Naive thymus-derived CD4-positive, alpha-beta T cell (primary cell): ENCODE data around the gene SPDYA. TPM values are rescaled to one million over a fixed set of nuclear protein-coding genes. Genes with fewer than 3 reads are reported as not detected.

Experiments used
- ATAC-seq: fragments of 150-1000 bp; cut with Tn5 transposase; 2 replicates; pipeline ENCODE4 v1.10.0; 2021; ENCODE audit warnings: mild to moderate bottlenecking, moderate library complexity
- CTCF ChIA-PET: fragments of 350-600 bp; sonication (Branson Sonifier 250); formaldehyde crosslinking; loops from one replicate; lab custom pipeline; 2021; ENCODE audit warnings: antibody characterized with exemption; lab: Charles Lee
- POLR2A ChIA-PET: fragments of 350-600 bp; sonication (Branson Sonifier 250); formaldehyde crosslinking; loops from one replicate; lab custom pipeline; 2021; ENCODE audit warnings: antibody characterized with exemption, inconsistent platforms; lab: Charles Lee
- DNase-seq, 9 donors: peaks; one replicate each; pipeline versions ENCODE4 v3.0.0 to v3.0.0-alpha.2; 2020 to 2022; ENCODE audit warnings: mixed read lengths in 1 of 9
- H3K27ac ChIP-seq: one replicate; pipeline ENCODE4 v1.7.0; 2013; ENCODE audit warnings: mild to moderate bottlenecking, low read depth, low read length, moderate library complexity
- H3K27me3 ChIP-seq, 2 donors: one replicate each; pipeline ENCODE4 v1.7.0; 2013; ENCODE audit warnings: low read length in 2 of 2, mild to moderate bottlenecking in 2 of 2, moderate library complexity in 2 of 2; ENCODE audit not compliant: control insufficient read depth in 2 of 2, insufficient read depth in 2 of 2
- H3K36me3 ChIP-seq, 3 experiments: 1 replicate in 2 of 3; 2 replicates in 1 of 3; pipeline ENCODE4 v1.7.0; 2013; ENCODE audit warnings: low read length in 3 of 3, mild to moderate bottlenecking in 3 of 3, moderate library complexity in 1 of 3; ENCODE audit not compliant: insufficient read depth in 3 of 3, control insufficient read depth in 2 of 3
- H3K4me1 ChIP-seq, 2 donors: one replicate each; pipeline ENCODE4 v1.7.0; 2013; ENCODE audit warnings: low read length in 2 of 2, mild to moderate bottlenecking in 2 of 2, moderate library complexity in 1 of 2; ENCODE audit not compliant: control insufficient read depth in 2 of 2, insufficient read depth in 2 of 2
- H3K4me3 ChIP-seq: 2 replicates; pipeline ENCODE4 v1.7.0; 2013; ENCODE audit warnings: mild to moderate bottlenecking, low read length
- H3K9me3 ChIP-seq, 3 experiments: 1 replicate in 2 of 3; 2 replicates in 1 of 3; pipeline ENCODE4 v1.7.0; 2013; ENCODE audit warnings: low read length in 3 of 3; ENCODE audit not compliant: control insufficient read depth in 2 of 3
- H3K27ac Mint-ChIP-seq, 9 donors: one replicate each; pipeline ENCODE4 v1.8.0; 2020 to 2022; ENCODE audit warnings: mixed read lengths in 9 of 9, mild to moderate bottlenecking in 8 of 9, moderate library complexity in 5 of 9, inconsistent platforms in 2 of 9
- H3K27me3 Mint-ChIP-seq, 5 donors: one replicate each; pipeline ENCODE4 v1.8.0; 2021 to 2022; ENCODE audit warnings: mixed read lengths in 5 of 5, mild to moderate bottlenecking in 1 of 5
- H3K36me3 Mint-ChIP-seq, 5 donors: one replicate each; pipeline ENCODE4 v1.8.0; 2020 to 2022; ENCODE audit warnings: mixed read lengths in 5 of 5, mild to moderate bottlenecking in 3 of 5, inconsistent platforms in 1 of 5
- H3K4me1 Mint-ChIP-seq, 7 donors: one replicate each; pipeline ENCODE4 v1.8.0; 2020 to 2022; ENCODE audit warnings: mixed read lengths in 7 of 7, mild to moderate bottlenecking in 3 of 7, inconsistent platforms in 1 of 7
- H3K4me3 Mint-ChIP-seq, 10 donors: one replicate each; pipeline ENCODE4 v1.8.0; 2020 to 2022; ENCODE audit warnings: mild to moderate bottlenecking in 10 of 10, mixed read lengths in 10 of 10, moderate library complexity in 6 of 10, inconsistent platforms in 2 of 10
- H3K9me3 Mint-ChIP-seq, 11 donors: one replicate each; pipeline ENCODE4 v1.8.0; 2020 to 2022; ENCODE audit warnings: mixed read lengths in 11 of 11, mild to moderate bottlenecking in 4 of 11, inconsistent platforms in 1 of 11, moderate library complexity in 1 of 11
- intact Hi-C, 2 donors: fragments of 100-400 bp; cut with micrococcal nuclease; formaldehyde crosslinking; loops; one replicate each; pipeline ENCODE4 v1.15.1; 2023
- polyA plus RNA-seq, 2 donors: library from polyadenylated mRNA; unstranded; fragments of 300-500 nt; fragmentation: Illumina TruSeq; gene quantifications; one replicate each; pipeline ENCODE4 v1.2.3, GENCODE V29; 2021
- total RNA-seq, 6 experiments: library from RNA in 5 of 6; stranded (reverse) in 5 of 6; gene quantifications; 1 replicate in 5 of 6; 2 replicates in 1 of 6; pipeline ENCODE4 v1.2.3 and lab custom pipeline; 2021 to 2026

The SPDYA gene
- total and polyA plus RNA-seq, 7 experiments from 2014 or later = 1.3 to 9.8 (median 4.6) TPM; not detected in 2

- H3K27ac Mint-ChIP-seq = no peak overlapping the region
- no peaks in the 10 kb centered on the region for H3K9me3 Mint-ChIP-seq
- peaks cover 0 to 4% (median 0%) of the 10 kb centered on the region in 5 donors for H3K27me3 Mint-ChIP-seq
- H3K4me1 Mint-ChIP-seq = peaks cover 0 to 5% (median 0%) of the 10 kb centered on the region in 7 donors
- no peaks in the 10 kb centered on the region for H3K9me3 ChIP-seq
- no peak overlapping the region for H3K4me3 ChIP-seq
- peaks cover 0 to 4% (median 0%) of the 10 kb centered on the region in 5 donors for H3K36me3 Mint-ChIP-seq
- ChIA-PET POLR2A (no interaction called here), CTCF (no interaction called here)
- intact Hi-C loops = loop anchor here in 1 of 2 donors (10.0 kb wide), 1 partner anchor 66 kb away; the partner anchor contains the start of gene WDR43
- H3K27me3 ChIP-seq = no peaks in the 10 kb centered on the region
- H3K27ac ChIP-seq = no peak overlapping the region
- H3K4me3 Mint-ChIP-seq = no peak overlapping the region
- H3K36me3 ChIP-seq = no peaks in the 10 kb centered on the region
- DNase-seq = no peak
- H3K4me1 ChIP-seq = no peaks in the 10 kb centered on the region
- no peak for ATAC-seq
Observed at GRCh38 chr2:28828382-28828781, 17.7 kb downstream of the SPDYA start.

DNA sequence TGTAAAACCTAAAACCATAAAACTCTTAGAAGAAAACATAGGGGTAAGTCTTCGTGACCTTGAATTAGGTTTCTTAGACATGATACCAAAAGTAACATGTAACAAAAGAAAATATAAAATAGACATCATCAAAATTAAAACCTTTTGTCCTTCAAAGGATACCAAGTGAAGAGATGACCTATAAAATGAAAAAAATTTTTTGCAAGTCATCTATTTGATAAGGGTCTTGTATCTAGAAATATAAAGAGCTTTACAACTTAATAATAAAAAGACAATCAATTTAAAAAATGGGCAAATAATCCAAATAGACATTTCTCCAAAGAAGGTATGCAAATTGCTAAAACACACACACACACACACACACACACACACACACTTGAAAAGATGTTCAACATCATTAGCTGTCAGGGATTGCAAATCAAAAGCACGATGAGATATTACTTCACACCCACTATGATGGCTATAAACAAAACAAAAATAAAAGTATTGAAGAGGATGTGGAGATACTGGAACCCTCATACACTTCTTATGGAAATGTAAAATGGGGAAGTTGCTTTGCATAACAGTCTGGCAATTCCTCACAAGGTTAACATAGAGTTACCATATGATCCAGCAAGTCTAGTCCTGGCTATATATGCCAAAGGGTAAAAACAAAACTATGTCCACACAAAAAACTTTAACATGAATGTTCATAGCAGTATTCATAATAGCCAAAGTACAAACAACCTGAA is 23.3 kb downstream of the SPDYA start:
- DNase-seq = no peak
- Histone ChIP-seq H3K27me3 (no peaks in the 10 kb centered on the region), H3K27ac (no peak overlapping the region), H3K4me1 (no peaks in the 10 kb centered on the region), H3K36me3 (no peaks in the 10 kb centered on the region), H3K9me3 (no peaks in the 10 kb centered on the region), H3K4me3 (no peak overlapping the region)
- Mint-ChIP-seq H3K4me3 (no peak overlapping the region), H3K4me1 (no peaks in the 10 kb centered on the region), H3K36me3 (no peaks in the 10 kb centered on the region), H3K9me3 (no peaks in the 10 kb centered on the region), H3K27me3 (peaks cover 0 to 5% (median 0%) of the 10 kb centered on the region in 5 donors), H3K27ac (no peak overlapping the region)
- POLR2A ChIA-PET = no interaction called here
- ATAC-seq = no peak
- CTCF ChIA-PET = no interaction called here
- intact Hi-C loops = no loop called here

DNA sequence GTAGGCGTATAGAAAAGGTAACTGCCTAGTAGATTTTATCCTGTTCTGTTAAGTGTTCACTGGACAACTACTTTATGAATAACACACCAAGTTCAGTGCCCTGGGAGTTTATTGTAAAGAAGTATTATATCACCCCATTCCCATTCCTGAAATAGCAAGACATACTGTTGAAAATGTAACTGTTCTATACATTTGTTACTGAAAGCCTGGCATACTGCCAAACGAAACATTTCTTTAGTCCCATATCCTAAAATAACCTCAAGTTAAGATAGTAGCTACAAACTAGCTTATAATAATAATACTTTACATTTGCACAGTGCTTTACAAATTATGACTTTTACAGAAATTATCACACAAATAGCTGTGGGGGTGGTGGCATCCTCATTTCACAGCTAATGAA is 25.1 kb downstream of the SPDYA start:
- Mint-ChIP-seq H3K36me3 (no peaks in the 10 kb centered on the region), H3K4me3 (no peak overlapping the region), H3K27me3 (peaks cover 0 to 5% (median 0%) of the 10 kb centered on the region in 5 donors), H3K27ac (no peak overlapping the region), H3K9me3 (no peaks in the 10 kb centered on the region), H3K4me1 (no peaks in the 10 kb centered on the region)
- H3K4me1 ChIP-seq = no peaks in the 10 kb centered on the region
- DNase-seq = no peak
- ChIA-PET POLR2A (interaction anchor here (0.5 to 0.7 kb wide), 2 partner anchors 8 to 19 kb away, joined by 3 read pairs; no protein-coding TSS in a partner anchor), CTCF (no interaction called here)
- intact Hi-C loops = loop anchor here in 1 of 2 donors (5.0 kb wide), 1 partner anchor 1237 kb away; no protein-coding TSS in a partner anchor
- ATAC-seq = no peak
- H3K27ac ChIP-seq = no peak overlapping the region
- no peaks in the 10 kb centered on the region for H3K27me3 ChIP-seq
- H3K4me3 ChIP-seq = no peak overlapping the region
- H3K9me3 ChIP-seq = no peaks in the 10 kb centered on the region
- H3K36me3 ChIP-seq = no peaks in the 10 kb centered on the region

DNA sequence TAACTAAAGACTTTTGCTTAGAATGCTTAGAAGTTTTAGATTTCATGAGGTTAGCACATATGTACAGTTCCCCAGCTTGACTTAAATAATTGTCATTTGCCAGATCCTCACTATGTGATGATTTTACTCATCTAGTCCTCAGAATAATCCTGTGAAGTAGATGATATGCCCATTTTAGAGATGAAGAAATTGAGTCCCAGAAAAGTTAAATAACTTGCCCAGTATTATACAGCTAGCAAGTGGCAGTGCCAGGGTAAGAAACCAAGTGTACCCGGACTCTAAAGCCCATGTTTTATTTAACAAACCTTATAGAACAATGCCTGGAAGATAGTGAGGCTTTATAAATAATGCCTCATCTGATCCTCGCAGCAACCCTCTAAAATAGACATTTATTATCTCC is 28.3 kb downstream of the SPDYA start:
- ATAC-seq (no peak), DNase-seq (no peak)
- Mint-ChIP-seq H3K9me3 (no peaks in the 10 kb centered on the region), H3K27me3 (peaks cover 0 to 4% (median 0%) of the 10 kb centered on the region in 5 donors), H3K4me1 (no peaks in the 10 kb centered on the region), H3K4me3 (no peak overlapping the region), H3K27ac (no peak overlapping the region), H3K36me3 (peaks cover 0 to 3% (median 0%) of the 10 kb centered on the region in 5 donors)
- Histone ChIP-seq H3K36me3 (no peaks in the 10 kb centered on the region), H3K4me3 (no peak overlapping the region), H3K27ac (no peak overlapping the region), H3K9me3 (no peaks in the 10 kb centered on the region), H3K27me3 (no peaks in the 10 kb centered on the region), H3K4me1 (no peaks in the 10 kb centered on the region)
- intact Hi-C loops = loop anchor here in 1 of 2 donors (5.0 kb wide), 1 partner anchor 1233 kb away; no protein-coding TSS in a partner anchor
- CTCF ChIA-PET = no interaction called here
- POLR2A ChIA-PET = no interaction called here

DNA sequence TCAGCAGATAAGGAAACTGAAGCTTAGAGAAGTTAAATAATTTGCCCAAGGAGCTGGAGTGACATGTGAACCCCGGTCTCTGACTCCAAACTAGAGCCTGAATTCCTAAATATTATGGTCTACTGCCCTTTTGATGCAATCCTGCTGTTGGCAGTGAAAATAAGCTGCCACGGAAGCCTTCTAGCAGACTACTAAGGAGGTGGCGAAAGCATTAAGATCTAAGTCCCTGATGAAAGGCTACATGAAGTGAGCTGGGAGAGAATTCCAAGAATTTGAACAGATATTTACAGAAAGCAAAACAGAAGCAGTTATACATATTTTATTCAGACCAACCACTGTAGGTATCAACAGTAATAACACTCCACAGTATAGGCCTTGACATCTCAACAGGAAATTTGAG is 31.4 kb downstream of the SPDYA start:
- Histone ChIP-seq H3K4me1 (no peaks in the 10 kb centered on the region), H3K4me3 (no peak overlapping the region), H3K9me3 (no peaks in the 10 kb centered on the region), H3K27me3 (no peaks in the 10 kb centered on the region), H3K36me3 (peaks cover 0 to 3% (median 0%) of the 10 kb centered on the region in 3 experiments), H3K27ac (no peak overlapping the region)
- POLR2A ChIA-PET = no interaction called here
- intact Hi-C loops = no loop called here
- no peak for ATAC-seq
- Mint-ChIP-seq H3K27ac (no peak overlapping the region), H3K36me3 (peaks cover 0 to 11% (median 0%) of the 10 kb centered on the region in 5 donors), H3K4me1 (no peaks in the 10 kb centered on the region), H3K9me3 (no peaks in the 10 kb centered on the region), H3K27me3 (no peaks in the 10 kb centered on the region), H3K4me3 (no peak overlapping the region)
- DNase-seq = no peak
- CTCF ChIA-PET = interaction anchor here (0.6 kb wide), 1 partner anchor 82 kb away, joined by 3 read pairs; no protein-coding TSS in a partner anchor

GRCh38 chr2:28855193-28855592 is 44.6 kb downstream of the SPDYA start:
- Histone ChIP-seq H3K4me3 (no peak overlapping the region), H3K4me1 (no peaks in the 10 kb centered on the region), H3K27ac (no peak overlapping the region), H3K9me3 (no peaks in the 10 kb centered on the region), H3K36me3 (peaks cover 0 to 14% (median 0%) of the 10 kb centered on the region in 3 experiments), H3K27me3 (no peaks in the 10 kb centered on the region)
- H3K27ac Mint-ChIP-seq = peak overlapping the region in 1 of 9 donors; percentile 38
- no peaks in the 10 kb centered on the region for H3K9me3 Mint-ChIP-seq
- H3K4me1 Mint-ChIP-seq = peaks cover 0 to 9% (median 1%) of the 10 kb centered on the region in 7 donors
- H3K36me3 Mint-ChIP-seq = peaks cover 8 to 25% (median 21%) of the 10 kb centered on the region in 5 donors
- ChIA-PET CTCF (interaction anchor here (0.6 kb wide), 1 partner anchor 10 kb away, joined by 3 read pairs; no protein-coding TSS in a partner anchor), POLR2A (interaction anchor here (0.9 kb wide), 1 partner anchor 16 kb away, joined by 3 read pairs; no protein-coding TSS in a partner anchor)
- H3K27me3 Mint-ChIP-seq = no peaks in the 10 kb centered on the region
- intact Hi-C loops = no loop called here
- no peak overlapping the region for H3K4me3 Mint-ChIP-seq
- ATAC-seq (no peak), DNase-seq (no peak)
